ENCODE data around the gene NINJ1.

DNA sequence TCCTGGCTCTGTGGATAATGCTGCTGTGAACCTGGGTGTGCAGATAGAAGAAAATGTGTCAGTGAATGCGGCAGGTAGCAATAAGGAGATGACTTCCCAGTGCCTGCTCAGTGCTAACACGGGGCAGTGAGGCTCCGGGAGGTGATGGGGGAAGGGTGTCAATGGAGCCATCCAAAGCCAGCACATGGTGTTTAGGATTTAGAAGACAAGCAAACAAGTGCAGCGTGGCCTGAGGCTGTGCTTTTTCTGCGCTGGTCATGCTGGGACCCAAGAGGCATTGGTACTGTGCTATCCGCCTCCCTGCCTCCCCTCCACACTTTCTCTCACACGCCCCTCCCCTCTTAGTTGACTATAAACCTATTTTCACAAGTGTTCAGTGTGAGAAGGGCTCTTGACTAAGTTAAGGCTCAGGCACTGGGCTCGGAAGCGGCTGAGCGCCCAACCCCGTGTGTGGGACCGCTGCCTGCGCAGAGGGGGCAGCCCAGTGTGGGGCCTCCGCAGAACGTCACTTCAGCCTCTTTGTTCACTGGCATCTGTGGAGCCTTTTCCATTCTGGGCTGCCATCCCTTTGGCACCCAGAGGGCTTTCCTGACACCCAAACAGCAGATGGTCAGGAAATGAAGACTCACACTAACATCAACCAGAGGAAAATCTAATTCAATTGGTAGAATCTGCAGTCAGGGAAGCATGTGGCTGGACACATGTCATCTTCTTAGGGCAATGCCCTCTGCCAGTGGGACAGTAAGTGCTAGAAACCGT is 21.8 kb upstream of the NINJ1 start:
- TF ChIP-seq CTCF (IDR thresholded peaks at IDR 0.05; ENCODE audit: low read length) (no peak), EZH2 (IDR thresholded peaks at IDR 0.05; ENCODE audit: borderline replicate concordance, low read length) (no peak)

Measured in OCI-LY1 (cell line).